Prostate gland (tissue), 2 donors: ENCODE results near the gene CLPSL1.

ENCODE experiments used
- POLR2A ChIP-seq: fragments of 450-650 bp; IDR thresholded peaks from one replicate; pipeline ENCODE4 v1.6.1; 2016; ENCODE audit warnings: antibody characterized with exemption, mild to moderate bottlenecking
- TF ChIP-seq, protein P1 (sequence below), 4 experiments: fragments of 200-600 bp in 2 of 4; fragments of 450-650 bp in 2 of 4; sonication (generic) in 2 of 4; IDR thresholded peaks; 1 replicate in 3 of 4; 2 replicates in 1 of 4; pipeline ENCODE4 v1.5.1; 2016 to 2019; ENCODE audit warnings: antibody characterized with exemption in 4 of 4, mild to moderate bottlenecking in 2 of 4, moderate library complexity in 2 of 4

GRCh38 chr6:35769211-35769610, 11.6 kb upstream of the CLPSL1 start:
- TF ChIP-seq POLR2A = no peak
- TF ChIP-seq, protein P1, sequence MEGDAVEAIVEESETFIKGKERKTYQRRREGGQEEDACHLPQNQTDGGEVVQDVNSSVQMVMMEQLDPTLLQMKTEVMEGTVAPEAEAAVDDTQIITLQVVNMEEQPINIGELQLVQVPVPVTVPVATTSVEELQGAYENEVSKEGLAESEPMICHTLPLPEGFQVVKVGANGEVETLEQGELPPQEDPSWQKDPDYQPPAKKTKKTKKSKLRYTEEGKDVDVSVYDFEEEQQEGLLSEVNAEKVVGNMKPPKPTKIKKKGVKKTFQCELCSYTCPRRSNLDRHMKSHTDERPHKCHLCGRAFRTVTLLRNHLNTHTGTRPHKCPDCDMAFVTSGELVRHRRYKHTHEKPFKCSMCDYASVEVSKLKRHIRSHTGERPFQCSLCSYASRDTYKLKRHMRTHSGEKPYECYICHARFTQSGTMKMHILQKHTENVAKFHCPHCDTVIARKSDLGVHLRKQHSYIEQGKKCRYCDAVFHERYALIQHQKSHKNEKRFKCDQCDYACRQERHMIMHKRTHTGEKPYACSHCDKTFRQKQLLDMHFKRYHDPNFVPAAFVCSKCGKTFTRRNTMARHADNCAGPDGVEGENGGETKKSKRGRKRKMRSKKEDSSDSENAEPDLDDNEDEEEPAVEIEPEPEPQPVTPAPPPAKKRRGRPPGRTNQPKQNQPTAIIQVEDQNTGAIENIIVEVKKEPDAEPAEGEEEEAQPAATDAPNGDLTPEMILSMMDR (IDR thresholded peaks at IDR 0.05) = no peak
